Peyer's patch (tissue), 4 donors: Measurements from ENCODE around the gene MESP2. TPM values are rescaled to one million over a fixed set of nuclear protein-coding genes. Genes with fewer than 3 reads are reported as not detected.

Experiments
- DNase-seq, 3 donors: peaks; one replicate each; pipeline ENCODE4 v3.0.0-alpha.2; 2017 to 2019
- H3K27ac ChIP-seq, 4 donors: fragments of 200-600 bp; sonication (generic); one replicate each; pipeline ENCODE4 v1.5.1; 2016 to 2019
- H3K27me3 ChIP-seq, 2 donors: fragments of 200-600 bp; sonication (generic); one replicate each; pipeline ENCODE4 v1.5.1; 2019
- H3K36me3 ChIP-seq, 3 donors: fragments of 200-600 bp; sonication (generic); one replicate each; pipeline ENCODE4 v1.5.1; 2016 to 2019
- H3K4me1 ChIP-seq, 4 donors: fragments of 200-600 bp; sonication (generic); one replicate each; pipeline ENCODE4 v1.5.1; 2016 to 2019
- H3K4me3 ChIP-seq, 4 donors: fragments of 200-600 bp; sonication (generic); 1 replicate in 3 of 4; 2 replicates in 1 of 4; pipeline ENCODE4 v1.5.1; 2016 to 2019; ENCODE audit warnings: mild to moderate bottlenecking in 1 of 4
- H3K9me3 ChIP-seq, 4 donors: fragments of 200-600 bp; sonication (generic); one replicate each; pipeline ENCODE4 v1.5.1; 2016 to 2019; ENCODE audit warnings: mild to moderate bottlenecking in 1 of 4
- CTCF ChIP-seq, 6 experiments: fragments of 450-650 bp in 4 of 6; fragments of 200-600 bp in 2 of 6; sonication (generic) in 1 of 6; IDR thresholded peaks; one replicate each; pipeline ENCODE4 v1.5.1; 2017 to 2019; ENCODE audit warnings: antibody characterized with exemption in 6 of 6, mild to moderate bottlenecking in 3 of 6, moderate library complexity in 1 of 6
- POLR2A ChIP-seq, 2 donors: fragments of 450-650 bp; IDR thresholded peaks; one replicate each; pipeline ENCODE4 v1.5.1; 2017; ENCODE audit warnings: antibody characterized with exemption in 2 of 2, mild to moderate bottlenecking in 2 of 2, moderate library complexity in 2 of 2
- total RNA-seq, 4 donors: library from RNA; depleted of rRNA; stranded (reverse); fragments of >200 nt; gene quantifications; one replicate each; pipeline ENCODE4 v1.1.0, GENCODE V29; 2016

The MESP2 gene
- total RNA-seq, 4 donors from 2014 or later, result not detected

DNA sequence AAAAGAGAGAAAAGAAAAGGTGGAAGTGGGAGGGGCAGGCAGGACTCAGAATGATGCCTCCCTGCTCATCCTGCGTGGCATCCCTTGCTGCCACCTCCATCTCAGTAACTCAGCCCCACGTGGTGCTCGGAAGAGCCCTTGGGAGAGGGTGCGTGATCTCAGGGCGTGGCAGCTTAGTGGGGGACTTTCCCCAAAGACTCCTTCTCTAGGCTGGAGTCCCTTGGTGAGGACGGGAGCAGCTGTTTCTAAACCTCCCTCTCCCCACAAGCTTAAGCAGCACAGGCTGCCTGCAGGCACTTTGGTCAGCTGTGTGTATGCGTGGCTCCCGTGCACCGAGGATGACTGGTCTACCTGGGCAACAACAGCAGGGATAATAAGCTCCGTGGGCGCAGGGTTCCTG, 45.9 kb downstream of the MESP2 start:
- TF ChIP-seq CTCF (IDR thresholded peaks at IDR 0.05) (no peak), POLR2A (IDR thresholded peaks at IDR 0.05) (no peak)
- Histone ChIP-seq H3K4me3 (no peak overlapping the region), H3K27ac (no peak overlapping the region), H3K4me1 (no peaks in the 10 kb centered on the region), H3K27me3 (no peaks in the 10 kb centered on the region), H3K9me3 (no peaks in the 10 kb centered on the region), H3K36me3 (no peaks in the 10 kb centered on the region)
- no peak for DNase-seq

DNA sequence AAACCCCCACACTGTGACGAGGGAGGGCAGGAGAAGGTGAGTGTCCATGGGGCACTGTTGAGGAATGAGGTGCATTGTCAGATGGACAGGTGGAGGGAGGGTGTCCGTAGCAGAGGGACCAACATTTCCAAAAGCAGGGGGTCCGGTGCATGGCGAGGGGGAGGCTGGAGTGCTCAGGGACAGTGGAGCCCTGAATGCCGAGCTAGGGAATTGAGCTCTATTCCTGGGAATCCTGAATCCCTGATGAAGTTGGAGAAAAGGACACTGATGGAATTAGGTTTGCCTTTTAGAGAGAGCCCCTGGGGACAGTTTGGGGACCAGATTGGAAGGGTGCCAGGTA, 46.4 kb downstream of the MESP2 start:
- no peaks in the 10 kb centered on the region for H3K9me3 ChIP-seq
- no peak for TF ChIP-seq CTCF (IDR thresholded peaks at IDR 0.05)
- no peak for TF ChIP-seq POLR2A (IDR thresholded peaks at IDR 0.05)
- peaks cover 0 to 2% (median 0%) of the 10 kb centered on the region in 4 donors for H3K4me1 ChIP-seq
- no peak overlapping the region for H3K27ac ChIP-seq
- no peaks in the 10 kb centered on the region for H3K36me3 ChIP-seq
- H3K27me3 ChIP-seq, result no peaks in the 10 kb centered on the region
- no peak overlapping the region for H3K4me3 ChIP-seq
- no peak for DNase-seq

GRCh38 chr15:89822951-89823711, 47.0 kb downstream of the MESP2 start:
- peaks cover 0 to 7% (median 2%) of the 10 kb centered on the region in 4 donors for H3K4me1 ChIP-seq
- no peaks in the 10 kb centered on the region for H3K9me3 ChIP-seq
- H3K27ac ChIP-seq, result no peak overlapping the region
- no peaks in the 10 kb centered on the region for H3K36me3 ChIP-seq
- no peak for DNase-seq
- no peaks in the 10 kb centered on the region for H3K27me3 ChIP-seq
- no peak overlapping the region for H3K4me3 ChIP-seq
- no peak for TF ChIP-seq CTCF (IDR thresholded peaks at IDR 0.05)

DNA sequence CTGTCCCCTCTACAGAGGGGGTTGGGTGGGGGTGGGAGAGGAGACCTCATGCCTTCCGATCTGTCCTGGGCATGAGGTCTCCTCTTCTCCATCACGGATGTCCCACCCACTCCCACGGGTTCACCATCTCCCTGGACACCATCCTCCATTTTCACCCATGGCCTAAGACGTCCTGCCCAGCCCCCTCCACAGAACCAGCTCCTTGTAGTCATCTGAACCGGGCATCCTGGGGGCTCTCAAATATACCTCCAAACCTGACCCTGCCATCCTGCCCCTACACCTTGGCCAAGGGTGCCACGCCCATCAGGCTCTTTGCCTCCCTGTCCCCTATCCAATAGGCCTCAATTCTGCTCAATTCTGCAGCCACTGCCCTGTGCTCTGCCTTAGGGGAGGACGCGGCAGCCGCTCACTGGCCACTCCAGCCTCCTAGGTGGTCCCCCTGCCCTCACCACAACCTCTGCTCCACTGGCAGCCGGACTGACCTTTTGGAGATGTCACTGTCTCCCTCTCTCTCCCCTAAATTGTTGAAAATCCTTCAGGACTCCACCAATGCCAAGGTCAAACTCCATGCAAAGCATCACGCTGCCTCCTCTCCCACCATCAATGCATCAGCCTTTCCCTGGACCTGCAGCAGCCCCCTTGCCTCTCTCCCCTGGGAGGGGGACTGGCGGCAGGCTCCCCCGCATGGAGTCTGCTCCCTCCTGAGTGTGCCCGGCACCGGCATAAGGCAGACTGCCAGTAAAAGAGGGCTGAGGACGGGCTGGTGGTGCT, 47.9 kb downstream of the MESP2 start:
- no peak for TF ChIP-seq POLR2A (IDR thresholded peaks at IDR 0.05)
- Histone ChIP-seq H3K4me1 (peaks cover 0 to 16% (median 3%) of the 10 kb centered on the region in 4 donors), H3K27ac (no peak overlapping the region), H3K36me3 (no peaks in the 10 kb centered on the region), H3K4me3 (no peak overlapping the region), H3K9me3 (no peaks in the 10 kb centered on the region), H3K27me3 (no peaks in the 10 kb centered on the region)
- DNase-seq, result no peak

- no peak overlapping the region for H3K27ac ChIP-seq
- no peaks in the 10 kb centered on the region for H3K27me3 ChIP-seq
- H3K4me3 ChIP-seq, result no peak overlapping the region
- DNase-seq, result no peak
- no peak for TF ChIP-seq POLR2A (IDR thresholded peaks at IDR 0.05)
- no peak for TF ChIP-seq CTCF (IDR thresholded peaks at IDR 0.05)
- H3K36me3 ChIP-seq, result no peaks in the 10 kb centered on the region
- H3K9me3 ChIP-seq, result no peaks in the 10 kb centered on the region
- H3K4me1 ChIP-seq, result peaks cover 0 to 21% (median 3%) of the 10 kb centered on the region in 4 donors
These were observed 48.4 kb downstream of the MESP2 start for GRCh38 chr15:89824607-89824867.

DNA sequence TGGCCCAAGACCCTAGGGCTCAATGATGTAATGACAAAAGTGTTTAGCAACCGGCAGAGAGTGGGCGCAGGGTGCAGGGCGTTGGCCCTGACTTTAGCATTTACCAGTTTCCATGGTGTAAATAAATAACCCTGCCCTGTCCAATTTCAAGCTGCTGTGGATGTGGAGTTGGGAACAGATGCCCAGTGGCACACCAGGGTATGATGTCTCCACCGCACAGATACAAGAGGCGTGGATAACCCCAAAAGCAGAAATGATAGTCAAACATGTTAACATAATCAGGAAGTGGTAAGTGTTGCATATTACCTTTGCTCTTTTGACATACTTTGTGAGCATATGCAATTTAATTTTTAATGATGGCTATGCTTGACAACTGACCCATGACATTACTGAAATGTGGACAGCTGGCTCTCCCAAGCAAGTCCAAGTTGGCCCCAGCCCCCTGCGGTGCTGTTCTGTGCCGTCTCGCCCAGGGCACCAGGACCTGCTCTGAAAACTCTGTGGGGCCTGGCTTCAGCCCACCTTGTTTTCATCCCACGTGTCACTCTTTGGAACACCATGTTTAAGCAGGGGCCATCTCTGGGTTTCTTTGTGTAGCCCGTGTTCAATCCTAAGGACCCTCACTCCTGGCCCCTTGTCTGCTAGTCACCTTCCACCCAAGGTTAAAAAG, 49.3 kb downstream of the MESP2 start:
- Histone ChIP-seq H3K4me3 (no peak overlapping the region), H3K9me3 (no peaks in the 10 kb centered on the region), H3K27me3 (no peaks in the 10 kb centered on the region), H3K36me3 (no peaks in the 10 kb centered on the region), H3K4me1 (peaks cover 0 to 23% (median 3%) of the 10 kb centered on the region in 4 donors), H3K27ac (no peak overlapping the region)
- no peak for DNase-seq
- no peak for TF ChIP-seq POLR2A (IDR thresholded peaks at IDR 0.05)
- TF ChIP-seq CTCF (IDR thresholded peaks at IDR 0.05), result no peak
